GM23338 (cell line): ENCODE measurements around the gene SGCD. TPM values are rescaled to one million over a fixed set of nuclear protein-coding genes. Genes with fewer than 3 reads are reported as not detected.

ENCODE experiments used
- ATAC-seq: fragments of 200-7000 bp; cut with Tn5 transposase; 3 replicates; pipeline ENCODE4 v1.9.1; 2020
- DNase-seq: peaks from one replicate; pipeline ENCODE4 v3.0.0-alpha.2; 2015; ENCODE audit warnings: low spot score
- H2AFZ ChIP-seq: fragments of 200-600 bp; sonication (generic); 2 replicates; pipeline ENCODE4 v1.8.0; 2016; ENCODE audit warnings: antibody characterized with exemption, mild to moderate bottlenecking, moderate library complexity
- H3F3A ChIP-seq: fragments of 200-600 bp; sonication (generic); replicated peaks from 2 replicates; pipeline ENCODE4 v1.8.0; 2017; ENCODE audit warnings: antibody characterized with exemption, mixed run types, low read depth
- H3K27ac ChIP-seq: fragments of 200-600 bp; sonication (generic); 2 replicates; pipeline ENCODE4 v1.6.1; 2016; ENCODE audit warnings: low read depth
- H3K27me3 ChIP-seq: fragments of 200-600 bp; sonication (generic); 2 replicates; pipeline ENCODE4 v1.8.0; 2016; ENCODE audit warnings: mild to moderate bottlenecking, mixed run types, moderate library complexity; ENCODE audit not compliant: insufficient read depth
- H3K36me3 ChIP-seq: fragments of 200-600 bp; sonication (generic); 2 replicates; pipeline ENCODE4 v1.8.0; 2016; ENCODE audit warnings: mild to moderate bottlenecking; ENCODE audit not compliant: insufficient read depth
- H3K4me1 ChIP-seq: fragments of 200-600 bp; sonication (generic); 2 replicates; pipeline ENCODE4 v1.8.0; 2016; ENCODE audit warnings: mild to moderate bottlenecking, moderate library complexity; ENCODE audit not compliant: insufficient read depth
- H3K4me2 ChIP-seq: fragments of 200-600 bp; sonication (generic); 2 replicates; pipeline ENCODE4 v1.7.1; 2017; ENCODE audit warnings: mixed run types
- H3K4me3 ChIP-seq: fragments of 200-600 bp; sonication (generic); 2 replicates; pipeline ENCODE4 v1.6.1; 2016; ENCODE audit warnings: mixed run types
- H3K79me2 ChIP-seq: fragments of 200-600 bp; sonication (generic); replicated peaks from 2 replicates; pipeline ENCODE4 v1.8.0; 2017; ENCODE audit warnings: mild to moderate bottlenecking; ENCODE audit not compliant: insufficient read depth
- H3K9me2 ChIP-seq: fragments of 200-600 bp; sonication (generic); 2 replicates; pipeline ENCODE4 v1.8.0; 2017; ENCODE audit not compliant: insufficient read depth
- H4K20me1 ChIP-seq: fragments of 200-600 bp; sonication (generic); replicated peaks from 2 replicates; pipeline ENCODE4 v1.8.0; 2017; ENCODE audit warnings: mild to moderate bottlenecking; ENCODE audit not compliant: insufficient read depth
- H3K27ac Mint-ChIP-seq: 2 replicates; pipeline ENCODE4 v1.8.0; 2020; ENCODE audit warnings: inconsistent platforms, mild to moderate bottlenecking, moderate library complexity, mixed read lengths
- H3K27me3 Mint-ChIP-seq: 3 replicates; pipeline ENCODE4 v1.8.0; 2022; ENCODE audit warnings: low read depth, mild to moderate bottlenecking, moderate library complexity, mixed read lengths, inconsistent platforms; ENCODE audit not compliant: insufficient read depth, poor library complexity
- H3K36me3 Mint-ChIP-seq: 3 replicates; pipeline ENCODE4 v1.8.0; 2021; ENCODE audit warnings: low read depth, mild to moderate bottlenecking, inconsistent platforms, moderate library complexity, mixed read lengths
- H3K4me1 Mint-ChIP-seq: 3 replicates; pipeline ENCODE4 v1.8.0; 2020; ENCODE audit warnings: mild to moderate bottlenecking, inconsistent platforms, mixed read lengths
- H3K4me3 Mint-ChIP-seq: 3 replicates; pipeline ENCODE4 v1.8.0; 2021; ENCODE audit warnings: moderate library complexity, mild to moderate bottlenecking, inconsistent platforms, mixed read lengths
- H3K9me3 Mint-ChIP-seq: 3 replicates; pipeline ENCODE4 v1.8.0; 2020; ENCODE audit warnings: moderate library complexity, mild to moderate bottlenecking, inconsistent platforms, mixed read lengths
- CREB1 ChIP-seq: fragments of 250-450 bp; sonication (Bioruptor Pico); IDR thresholded peaks from 2 replicates; pipeline ENCODE4 v1.5.0; 2020; ENCODE audit warnings: low read depth, mild to moderate bottlenecking, moderate library complexity
- EZH2 ChIP-seq: fragments of 200-600 bp; sonication (generic); IDR thresholded peaks from one replicate; pipeline ENCODE4 v1.8.0; 2017; ENCODE audit warnings: antibody characterized with exemption, mild to moderate bottlenecking, low read depth; ENCODE audit not compliant: unreplicated experiment
- JUNB ChIP-seq: IDR thresholded peaks from one replicate; pipeline ENCODE4 v1.6.1; 2016; ENCODE audit warnings: antibody characterized with exemption; ENCODE audit not compliant: unreplicated experiment
- NANOG ChIP-seq: IDR thresholded peaks from 2 replicates; pipeline ENCODE4 v1.6.1; 2016; ENCODE audit warnings: antibody characterized with exemption, borderline replicate concordance
- POLR2AphosphoS5 ChIP-seq: IDR thresholded peaks from 2 replicates; pipeline ENCODE4 v1.6.1; 2016; ENCODE audit warnings: antibody characterized with exemption, low read depth
- polyA plus RNA-seq: library from polyadenylated mRNA; unstranded; fragments of >200 nt; fragmentation: Nextera tagmentation; extraction: Ambion mirVana; gene quantifications from 2 replicates; pipeline ENCODE4 v1.2.1, GENCODE V29; 2016
- total RNA-seq: library from RNA; depleted of rRNA; stranded (reverse); fragments of >200 nt; shearing (Covaris generic); gene quantifications from 2 replicates; pipeline ENCODE4 v1.2.3, GENCODE V29; 2014
- TF ChIP-seq, protein P1 (sequence below): fragments of 250-450 bp; sonication (Bioruptor Pico); IDR thresholded peaks from 2 replicates; pipeline ENCODE4 v1.5.0; 2020; ENCODE audit warnings: mild to moderate bottlenecking, moderate library complexity
- TF ChIP-seq, protein P2 (sequence below): IDR thresholded peaks from 2 replicates; pipeline ENCODE4 v1.6.1; 2016; ENCODE audit warnings: antibody characterized with exemption

The SGCD gene
- total and polyA plus RNA-seq, 2 experiments from 2014 or later, result 0.03 to 0.05 TPM

DNA sequence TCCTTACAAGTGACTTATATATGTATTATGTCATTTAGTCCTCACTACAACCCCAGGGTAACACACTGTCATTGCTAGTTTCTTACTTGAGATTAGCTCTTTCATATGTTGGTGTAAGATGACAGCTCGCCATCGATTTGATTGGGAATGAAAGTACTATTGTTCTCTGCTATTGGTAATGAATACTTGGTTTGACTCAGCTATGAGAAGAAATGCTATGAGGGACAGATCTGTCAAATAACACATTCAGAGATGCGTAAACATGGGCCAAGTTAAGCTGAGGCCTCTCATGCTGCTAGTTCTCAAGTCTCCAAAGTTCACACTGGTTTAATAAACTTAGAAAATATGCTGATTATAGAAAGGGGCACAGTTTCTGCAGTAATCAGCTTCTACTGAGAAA is 142.7 kb downstream of the SGCD start:
- H3K27me3 ChIP-seq, result no peaks in the 10 kb centered on the region
- DNase-seq (no peak), ATAC-seq (no peak)
- no peak overlapping the region for H2AFZ ChIP-seq
- H3K79me2 ChIP-seq, result no peaks in the 10 kb centered on the region
- no peak overlapping the region for H3K4me3 Mint-ChIP-seq
- H3K9me3 Mint-ChIP-seq, result no peaks in the 10 kb centered on the region
- no peaks in the 10 kb centered on the region; the same call in 1 of the 2 replicates for H3K9me2 ChIP-seq
- 0 out of 3 replicates have a peak, but pooled peaks cover 3% of the 10 kb centered on the region for H3K4me1 Mint-ChIP-seq
- H3K4me1 ChIP-seq, result no peaks in the 10 kb centered on the region
- no peaks in the 10 kb centered on the region for H3F3A ChIP-seq
- H3K27ac ChIP-seq, result no peak overlapping the region
- H3K36me3 ChIP-seq, result no peaks in the 10 kb centered on the region
- H3K36me3 Mint-ChIP-seq, result no peaks in the 10 kb centered on the region
- H3K27me3 Mint-ChIP-seq, result no peaks in the 10 kb centered on the region
- TF ChIP-seq EZH2 (no peak), JUNB (no peak)
- TF ChIP-seq, protein P1, sequence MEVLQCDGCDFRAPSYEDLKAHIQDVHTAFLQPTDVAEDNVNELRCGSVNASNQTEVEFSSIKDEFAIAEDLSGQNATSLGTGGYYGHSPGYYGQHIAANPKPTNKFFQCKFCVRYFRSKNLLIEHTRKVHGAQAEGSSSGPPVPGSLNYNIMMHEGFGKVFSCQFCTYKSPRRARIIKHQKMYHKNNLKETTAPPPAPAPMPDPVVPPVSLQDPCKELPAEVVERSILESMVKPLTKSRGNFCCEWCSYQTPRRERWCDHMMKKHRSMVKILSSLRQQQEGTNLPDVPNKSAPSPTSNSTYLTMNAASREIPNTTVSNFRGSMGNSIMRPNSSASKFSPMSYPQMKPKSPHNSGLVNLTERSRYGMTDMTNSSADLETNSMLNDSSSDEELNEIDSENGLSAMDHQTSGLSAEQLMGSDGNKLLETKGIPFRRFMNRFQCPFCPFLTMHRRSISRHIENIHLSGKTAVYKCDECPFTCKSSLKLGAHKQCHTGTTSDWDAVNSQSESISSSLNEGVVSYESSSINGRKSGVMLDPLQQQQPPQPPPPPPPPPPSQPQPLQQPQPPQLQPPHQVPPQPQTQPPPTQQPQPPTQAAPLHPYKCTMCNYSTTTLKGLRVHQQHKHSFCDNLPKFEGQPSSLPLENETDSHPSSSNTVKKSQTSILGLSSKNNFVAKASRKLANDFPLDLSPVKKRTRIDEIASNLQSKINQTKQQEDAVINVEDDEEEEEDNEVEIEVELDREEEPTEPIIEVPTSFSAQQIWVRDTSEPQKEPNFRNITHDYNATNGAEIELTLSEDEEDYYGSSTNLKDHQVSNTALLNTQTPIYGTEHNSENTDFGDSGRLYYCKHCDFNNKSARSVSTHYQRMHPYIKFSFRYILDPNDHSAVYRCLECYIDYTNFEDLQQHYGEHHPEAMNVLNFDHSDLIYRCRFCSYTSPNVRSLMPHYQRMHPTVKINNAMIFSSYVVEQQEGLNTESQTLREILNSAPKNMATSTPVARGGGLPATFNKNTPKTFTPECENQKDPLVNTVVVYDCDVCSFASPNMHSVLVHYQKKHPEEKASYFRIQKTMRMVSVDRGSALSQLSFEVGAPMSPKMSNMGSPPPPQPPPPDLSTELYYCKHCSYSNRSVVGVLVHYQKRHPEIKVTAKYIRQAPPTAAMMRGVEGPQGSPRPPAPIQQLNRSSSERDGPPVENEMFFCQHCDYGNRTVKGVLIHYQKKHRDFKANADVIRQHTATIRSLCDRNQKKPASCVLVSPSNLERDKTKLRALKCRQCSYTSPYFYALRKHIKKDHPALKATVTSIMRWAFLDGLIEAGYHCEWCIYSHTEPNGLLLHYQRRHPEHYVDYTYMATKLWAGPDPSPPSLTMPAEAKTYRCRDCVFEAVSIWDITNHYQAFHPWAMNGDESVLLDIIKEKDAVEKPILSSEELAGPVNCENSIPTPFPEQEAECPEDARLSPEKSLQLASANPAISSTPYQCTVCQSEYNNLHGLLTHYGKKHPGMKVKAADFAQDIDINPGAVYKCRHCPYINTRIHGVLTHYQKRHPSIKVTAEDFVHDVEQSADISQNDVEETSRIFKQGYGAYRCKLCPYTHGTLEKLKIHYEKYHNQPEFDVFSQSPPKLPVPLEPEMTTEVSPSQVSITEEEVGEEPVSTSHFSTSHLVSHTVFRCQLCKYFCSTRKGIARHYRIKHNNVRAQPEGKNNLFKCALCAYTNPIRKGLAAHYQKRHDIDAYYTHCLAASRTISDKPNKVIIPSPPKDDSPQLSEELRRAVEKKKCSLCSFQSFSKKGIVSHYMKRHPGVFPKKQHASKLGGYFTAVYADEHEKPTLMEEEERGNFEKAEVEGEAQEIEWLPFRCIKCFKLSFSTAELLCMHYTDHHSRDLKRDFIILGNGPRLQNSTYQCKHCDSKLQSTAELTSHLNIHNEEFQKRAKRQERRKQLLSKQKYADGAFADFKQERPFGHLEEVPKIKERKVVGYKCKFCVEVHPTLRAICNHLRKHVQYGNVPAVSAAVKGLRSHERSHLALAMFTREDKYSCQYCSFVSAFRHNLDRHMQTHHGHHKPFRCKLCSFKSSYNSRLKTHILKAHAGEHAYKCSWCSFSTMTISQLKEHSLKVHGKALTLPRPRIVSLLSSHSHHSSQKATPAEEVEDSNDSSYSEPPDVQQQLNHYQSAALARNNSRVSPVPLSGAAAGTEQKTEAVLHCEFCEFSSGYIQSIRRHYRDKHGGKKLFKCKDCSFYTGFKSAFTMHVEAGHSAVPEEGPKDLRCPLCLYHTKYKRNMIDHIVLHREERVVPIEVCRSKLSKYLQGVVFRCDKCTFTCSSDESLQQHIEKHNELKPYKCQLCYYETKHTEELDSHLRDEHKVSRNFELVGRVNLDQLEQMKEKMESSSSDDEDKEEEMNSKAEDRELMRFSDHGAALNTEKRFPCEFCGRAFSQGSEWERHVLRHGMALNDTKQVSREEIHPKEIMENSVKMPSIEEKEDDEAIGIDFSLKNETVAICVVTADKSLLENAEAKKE (CRISPR knock-in tag), result no peak
- no peak overlapping the region for H3K4me2 ChIP-seq
- no peaks in the 10 kb centered on the region for H4K20me1 ChIP-seq
- no peak overlapping the region for H3K4me3 ChIP-seq
- no peak overlapping the region for H3K27ac Mint-ChIP-seq

DNA sequence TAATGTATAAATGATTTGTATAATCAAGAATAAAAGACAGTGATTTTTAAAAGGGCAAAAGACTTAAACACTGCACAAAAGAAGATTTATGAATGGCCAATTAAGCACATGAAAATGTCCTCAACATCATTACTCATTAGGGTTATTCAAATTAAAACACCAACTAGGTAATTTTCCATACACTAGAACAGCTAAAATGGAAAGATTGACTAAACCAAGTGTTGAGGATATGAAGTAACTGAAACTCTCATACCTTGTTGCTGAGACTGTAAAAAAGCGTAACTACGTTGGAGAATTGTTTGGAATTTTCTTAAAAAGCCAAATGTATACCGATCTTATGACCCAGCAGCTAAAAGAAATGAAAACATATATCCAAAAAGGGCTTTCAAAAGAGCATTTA is 144.9 kb downstream of the SGCD start:
- Histone ChIP-seq H3K27me3 (no peaks in the 10 kb centered on the region), H3K4me1 (no peaks in the 10 kb centered on the region), H3F3A (no peaks in the 10 kb centered on the region), H3K4me3 (no peak overlapping the region), H3K79me2 (no peaks in the 10 kb centered on the region), H4K20me1 (no peaks in the 10 kb centered on the region), H3K4me2 (no peak overlapping the region), H3K27ac (no peak overlapping the region), H3K36me3 (no peaks in the 10 kb centered on the region), H3K9me2 (no peaks in the 10 kb centered on the region; the same call in 1 of the 2 replicates), H2AFZ (no peak overlapping the region)
- Mint-ChIP-seq H3K4me1 (peaks cover 12% of the 10 kb centered on the region), H3K27ac (no peak overlapping the region), H3K27me3 (peaks cover 3% of the 10 kb centered on the region), H3K36me3 (no peaks in the 10 kb centered on the region), H3K9me3 (no peaks in the 10 kb centered on the region), H3K4me3 (no peak overlapping the region)
- DNase-seq (no peak), ATAC-seq (no peak)
- no peak for TF ChIP-seq JUNB
- no peak for TF ChIP-seq CREB1 (CRISPR knock-in tag)
- TF ChIP-seq EZH2, result no peak
- no peak for TF ChIP-seq NANOG
- TF ChIP-seq POLR2AphosphoS5, result no peak
- TF ChIP-seq, protein P2, sequence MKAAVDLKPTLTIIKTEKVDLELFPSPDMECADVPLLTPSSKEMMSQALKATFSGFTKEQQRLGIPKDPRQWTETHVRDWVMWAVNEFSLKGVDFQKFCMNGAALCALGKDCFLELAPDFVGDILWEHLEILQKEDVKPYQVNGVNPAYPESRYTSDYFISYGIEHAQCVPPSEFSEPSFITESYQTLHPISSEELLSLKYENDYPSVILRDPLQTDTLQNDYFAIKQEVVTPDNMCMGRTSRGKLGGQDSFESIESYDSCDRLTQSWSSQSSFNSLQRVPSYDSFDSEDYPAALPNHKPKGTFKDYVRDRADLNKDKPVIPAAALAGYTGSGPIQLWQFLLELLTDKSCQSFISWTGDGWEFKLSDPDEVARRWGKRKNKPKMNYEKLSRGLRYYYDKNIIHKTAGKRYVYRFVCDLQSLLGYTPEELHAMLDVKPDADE, result no peak
